ENCODE measurements around the gene NFIB. TPM values are rescaled to one million over a fixed set of nuclear protein-coding genes. Genes with fewer than 3 reads are reported as not detected.
A peak's percentile ranks its signal among the peaks of the same experiment; 100 is the strongest.

The NFIB gene
- total RNA-seq, 1 donor from 2014 or later = 119 TPM

GRCh38 chr9:14159440-14160216, 154.3 kb downstream of the NFIB start:
- DNase-seq (ENCODE audit: extremely low read depth, low read depth, low spot score) = no peak

GRCh38 chr9:14158916-14159315, 155.0 kb downstream of the NFIB start:
- no peak for DNase-seq (ENCODE audit: extremely low read depth, low read depth, low spot score)

- DNase-seq (ENCODE audit: extremely low read depth, low read depth, low spot score) = no peak
Observed at GRCh38 chr9:14158136-14158813, 155.7 kb downstream of the NFIB start.

GRCh38 chr9:14157191-14157590, 156.8 kb downstream of the NFIB start:
- no peak for DNase-seq (ENCODE audit: extremely low read depth, low read depth, low spot score)

- no peak for DNase-seq (ENCODE audit: extremely low read depth, low read depth, low spot score)
Observed at GRCh38 chr9:14156046-14156445, 157.9 kb downstream of the NFIB start.

GRCh38 chr9:14155237-14155636, 158.7 kb downstream of the NFIB start:
- DNase-seq (ENCODE audit: extremely low read depth, low read depth, low spot score) = peak; percentile 76

GRCh38 chr9:14153310-14153720, 160.6 kb downstream of the NFIB start:
- DNase-seq (ENCODE audit: extremely low read depth, low read depth, low spot score) = no peak

GRCh38 chr9:14151451-14151850, 162.5 kb downstream of the NFIB start:
- no peak for DNase-seq (ENCODE audit: extremely low read depth, low read depth, low spot score)

- DNase-seq (ENCODE audit: extremely low read depth, low read depth, low spot score) = no peak
Observed at GRCh38 chr9:14148501-14149103, 165.3 kb downstream of the NFIB start.

GRCh38 chr9:14147738-14148137, 166.2 kb downstream of the NFIB start:
- DNase-seq (ENCODE audit: extremely low read depth, low read depth, low spot score) = no peak

GRCh38 chr9:14146201-14146874, 167.6 kb downstream of the NFIB start:
- DNase-seq (ENCODE audit: extremely low read depth, low read depth, low spot score) = no peak

GRCh38 chr9:14144215-14144614, 169.7 kb downstream of the NFIB start:
- no peak for DNase-seq (ENCODE audit: extremely low read depth, low read depth, low spot score)

- DNase-seq (ENCODE audit: extremely low read depth, low read depth, low spot score) = no peak
Observed at GRCh38 chr9:14141699-14142098, 172.2 kb downstream of the NFIB start.

- no peak for DNase-seq (ENCODE audit: extremely low read depth, low read depth, low spot score)
Observed at GRCh38 chr9:14140096-14140697, 173.7 kb downstream of the NFIB start.

- no peak for DNase-seq (ENCODE audit: extremely low read depth, low read depth, low spot score)
Observed at GRCh38 chr9:14139287-14139686, 174.7 kb downstream of the NFIB start.

- DNase-seq (ENCODE audit: extremely low read depth, low read depth, low spot score) = no peak
Observed at GRCh38 chr9:14136646-14137370, 177.1 kb downstream of the NFIB start.

- no peak for DNase-seq (ENCODE audit: extremely low read depth, low read depth, low spot score)
Observed at GRCh38 chr9:14136047-14136635, 177.8 kb downstream of the NFIB start.

GRCh38 chr9:14135421-14135820, 178.5 kb downstream of the NFIB start:
- no peak for DNase-seq (ENCODE audit: extremely low read depth, low read depth, low spot score)

GRCh38 chr9:14133394-14133793, 180.5 kb downstream of the NFIB start:
- no peak for DNase-seq (ENCODE audit: extremely low read depth, low read depth, low spot score)

GRCh38 chr9:14132775-14133174, 181.2 kb downstream of the NFIB start:
- DNase-seq (ENCODE audit: extremely low read depth, low read depth, low spot score) = no peak

Measured in glomerular endothelial cell (primary cell).